Panc1 (cell line): ENCODE results near the gene PNMA6E.

ENCODE experiments used
- POLR2AphosphoS5 ChIP-seq: IDR thresholded peaks from 2 replicates; pipeline ENCODE4 v1.6.1; 2012; ENCODE audit warnings: mild to moderate bottlenecking, low read depth, low read length, moderate library complexity
- TF ChIP-seq, protein P1 (sequence below): fragments of 450-650 bp; IDR thresholded peaks from 2 replicates; pipeline ENCODE4 v1.5.1; 2017; ENCODE audit warnings: mild to moderate bottlenecking

- TF ChIP-seq, protein P1, sequence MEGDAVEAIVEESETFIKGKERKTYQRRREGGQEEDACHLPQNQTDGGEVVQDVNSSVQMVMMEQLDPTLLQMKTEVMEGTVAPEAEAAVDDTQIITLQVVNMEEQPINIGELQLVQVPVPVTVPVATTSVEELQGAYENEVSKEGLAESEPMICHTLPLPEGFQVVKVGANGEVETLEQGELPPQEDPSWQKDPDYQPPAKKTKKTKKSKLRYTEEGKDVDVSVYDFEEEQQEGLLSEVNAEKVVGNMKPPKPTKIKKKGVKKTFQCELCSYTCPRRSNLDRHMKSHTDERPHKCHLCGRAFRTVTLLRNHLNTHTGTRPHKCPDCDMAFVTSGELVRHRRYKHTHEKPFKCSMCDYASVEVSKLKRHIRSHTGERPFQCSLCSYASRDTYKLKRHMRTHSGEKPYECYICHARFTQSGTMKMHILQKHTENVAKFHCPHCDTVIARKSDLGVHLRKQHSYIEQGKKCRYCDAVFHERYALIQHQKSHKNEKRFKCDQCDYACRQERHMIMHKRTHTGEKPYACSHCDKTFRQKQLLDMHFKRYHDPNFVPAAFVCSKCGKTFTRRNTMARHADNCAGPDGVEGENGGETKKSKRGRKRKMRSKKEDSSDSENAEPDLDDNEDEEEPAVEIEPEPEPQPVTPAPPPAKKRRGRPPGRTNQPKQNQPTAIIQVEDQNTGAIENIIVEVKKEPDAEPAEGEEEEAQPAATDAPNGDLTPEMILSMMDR: no peak
- no peak for TF ChIP-seq POLR2AphosphoS5
Measured at GRCh38 chrX:153411988-153412574, 10.9 kb upstream of the PNMA6E start.
